NCI-H2196 (cell line): ENCODE measurements around the gene TCERG1L.
"Not testable (repeated sequence)": the region's sequence is repeated elsewhere in the genome, so short reads cannot be mapped to it uniquely, and the experiment has no call there.

Source experiments
- DNase-seq: peaks from one replicate; lab custom pipeline; 2025; ENCODE audit not compliant: unreplicated experiment; lab: John Stamatoyannopoulos, UW

TCERG1L gene

GRCh38 chr10:131311661-131312477, at the start of gene TCERG1L:
Gene TCERG1L (minus strand): TSS chr10:131311721. CDS start chr10:131311635, 86 bp downstream.
- peak; percentile 50 for DNase-seq

GRCh38 chr10:131358741-131359442, 47.4 kb upstream of the TCERG1L start:
- DNase-seq: no peak

GRCh38 chr10:131356442-131356841, 44.9 kb upstream of the TCERG1L start:
- DNase-seq: no peak

- DNase-seq: no peak
Measured at GRCh38 chr10:131355881-131356280, 44.4 kb upstream of the TCERG1L start.

GRCh38 chr10:131355056-131355455, 43.5 kb upstream of the TCERG1L start:
- no peak for DNase-seq

GRCh38 chr10:131354380-131354779, 42.9 kb upstream of the TCERG1L start:
- DNase-seq: no peak

GRCh38 chr10:131352765-131353290, 41.3 kb upstream of the TCERG1L start:
- DNase-seq: no peak

GRCh38 chr10:131350660-131351059, 39.1 kb upstream of the TCERG1L start:
- no peak for DNase-seq

- DNase-seq: no peak
Measured at GRCh38 chr10:131350245-131350644, 38.7 kb upstream of the TCERG1L start.

GRCh38 chr10:131346456-131346855, 34.9 kb upstream of the TCERG1L start:
- no peak for DNase-seq

- no peak for DNase-seq
Measured at GRCh38 chr10:131345691-131346090, 34.2 kb upstream of the TCERG1L start.

GRCh38 chr10:131344747-131345146, 33.2 kb upstream of the TCERG1L start:
- DNase-seq: no peak

- no peak for DNase-seq
Measured at GRCh38 chr10:131337741-131338140, 26.2 kb upstream of the TCERG1L start.

GRCh38 chr10:131332821-131333220, 21.3 kb upstream of the TCERG1L start:
- DNase-seq: no peak

- no peak for DNase-seq
Measured at GRCh38 chr10:131323880-131324279, 12.4 kb upstream of the TCERG1L start.

GRCh38 chr10:131323025-131323424, 11.5 kb upstream of the TCERG1L start:
- DNase-seq: no peak

- DNase-seq: not testable (repeated sequence)
Measured at GRCh38 chr10:131322575-131322974, 11.1 kb upstream of the TCERG1L start.

GRCh38 chr10:131320860-131321604, 9.5 kb upstream of the TCERG1L start:
- DNase-seq: no peak

GRCh38 chr10:131318814-131319213, 7.3 kb upstream of the TCERG1L start:
- no peak for DNase-seq

GRCh38 chr10:131318291-131318690, 6.8 kb upstream of the TCERG1L start:
- no peak for DNase-seq

- DNase-seq: no peak
Measured at GRCh38 chr10:131316321-131317075, 5.0 kb upstream of the TCERG1L start.
